Activated T-cell treated with anti-CD3 and anti-CD28 coated beads, Interleukin-2, amount 50 U/mL, for 1 hour (primary cell): Measurements from ENCODE around the gene F2RL1.
"Not testable (repeated sequence)": the region's sequence is repeated elsewhere in the genome, so short reads cannot be mapped to it uniquely, and the experiment has no call there.

Experiments
- DNase-seq: peaks from one replicate; pipeline ENCODE4 v3.0.0-alpha.2; 2020

F2RL1 gene, protein sequence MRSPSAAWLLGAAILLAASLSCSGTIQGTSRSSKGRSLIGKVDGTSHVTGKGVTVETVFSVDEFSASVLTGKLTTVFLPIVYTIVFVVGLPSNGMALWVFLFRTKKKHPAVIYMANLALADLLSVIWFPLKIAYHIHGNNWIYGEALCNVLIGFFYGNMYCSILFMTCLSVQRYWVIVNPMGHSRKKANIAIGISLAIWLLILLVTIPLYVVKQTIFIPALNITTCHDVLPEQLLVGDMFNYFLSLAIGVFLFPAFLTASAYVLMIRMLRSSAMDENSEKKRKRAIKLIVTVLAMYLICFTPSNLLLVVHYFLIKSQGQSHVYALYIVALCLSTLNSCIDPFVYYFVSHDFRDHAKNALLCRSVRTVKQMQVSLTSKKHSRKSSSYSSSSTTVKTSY

DNA sequence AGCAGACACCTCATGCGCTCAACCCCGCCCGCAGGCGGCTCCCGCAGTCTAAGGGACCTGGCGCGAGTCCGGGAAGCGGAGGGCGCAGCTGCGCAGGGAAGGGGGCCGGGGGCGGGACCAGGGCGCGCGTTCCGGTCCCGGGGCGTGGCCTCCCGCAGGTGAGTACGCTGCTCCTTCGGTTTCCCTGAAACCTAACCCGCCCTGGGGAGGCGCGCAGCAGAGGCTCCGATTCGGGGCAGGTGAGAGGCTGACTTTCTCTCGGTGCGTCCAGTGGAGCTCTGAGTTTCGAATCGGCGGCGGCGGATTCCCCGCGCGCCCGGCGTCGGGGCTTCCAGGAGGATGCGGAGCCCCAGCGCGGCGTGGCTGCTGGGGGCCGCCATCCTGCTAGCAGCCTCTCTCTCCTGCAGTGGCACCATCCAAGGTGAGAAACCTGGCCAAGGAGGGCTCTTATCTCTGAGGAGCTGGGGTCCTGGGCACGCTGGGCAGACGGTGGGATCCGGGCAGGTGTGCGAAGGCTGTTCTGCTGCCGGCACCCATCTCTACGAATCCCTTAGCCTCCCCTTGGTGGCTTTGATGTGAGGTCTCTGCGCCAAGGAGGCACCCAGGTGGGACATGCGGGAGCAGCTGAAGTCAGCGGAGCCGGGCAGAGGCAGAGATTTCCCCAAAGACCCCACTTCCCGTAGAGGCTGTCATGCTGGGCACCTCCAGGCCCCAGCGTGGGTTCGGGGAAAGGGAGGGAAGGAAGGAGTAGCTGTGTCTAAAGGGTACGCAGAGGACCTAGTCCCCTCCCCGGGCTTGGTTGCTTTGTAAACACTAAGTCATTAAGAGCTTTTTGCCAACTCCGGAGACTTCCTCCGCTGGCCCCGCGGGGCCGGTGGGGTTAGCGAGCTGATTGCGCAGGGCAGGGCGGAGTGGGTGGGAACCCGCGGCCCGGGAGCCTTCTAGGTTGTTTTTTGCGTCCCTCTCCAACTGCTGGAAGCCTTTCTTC is at the start of gene F2RL1:
Gene F2RL1, plus strand, starts transcription at position 187 of the 988 bp plus-strand sequence. Its CDS starts 153 bp downstream, at position 340.
- peak; percentile 69 for DNase-seq

DNA sequence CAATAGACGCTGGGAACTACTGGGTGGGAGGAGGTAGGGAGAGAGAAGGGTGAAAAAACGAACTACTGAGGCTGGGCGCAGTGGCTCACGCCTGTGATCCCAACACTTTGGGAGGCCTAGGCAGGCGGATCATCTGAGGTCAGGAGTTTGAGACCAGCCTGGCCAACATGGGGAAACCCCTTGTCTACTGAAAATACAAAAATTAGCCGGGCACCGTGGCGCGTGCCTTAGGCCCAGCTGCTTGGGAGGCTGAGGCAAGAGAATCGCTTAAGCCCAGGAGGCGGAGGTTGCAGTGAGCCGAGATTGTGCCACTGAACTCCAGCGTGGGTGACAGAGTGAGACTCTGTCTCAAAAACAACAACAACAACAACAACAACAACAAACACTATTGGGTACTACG is 47.8 kb upstream of the F2RL1 start:
- not testable (repeated sequence) for DNase-seq

DNA sequence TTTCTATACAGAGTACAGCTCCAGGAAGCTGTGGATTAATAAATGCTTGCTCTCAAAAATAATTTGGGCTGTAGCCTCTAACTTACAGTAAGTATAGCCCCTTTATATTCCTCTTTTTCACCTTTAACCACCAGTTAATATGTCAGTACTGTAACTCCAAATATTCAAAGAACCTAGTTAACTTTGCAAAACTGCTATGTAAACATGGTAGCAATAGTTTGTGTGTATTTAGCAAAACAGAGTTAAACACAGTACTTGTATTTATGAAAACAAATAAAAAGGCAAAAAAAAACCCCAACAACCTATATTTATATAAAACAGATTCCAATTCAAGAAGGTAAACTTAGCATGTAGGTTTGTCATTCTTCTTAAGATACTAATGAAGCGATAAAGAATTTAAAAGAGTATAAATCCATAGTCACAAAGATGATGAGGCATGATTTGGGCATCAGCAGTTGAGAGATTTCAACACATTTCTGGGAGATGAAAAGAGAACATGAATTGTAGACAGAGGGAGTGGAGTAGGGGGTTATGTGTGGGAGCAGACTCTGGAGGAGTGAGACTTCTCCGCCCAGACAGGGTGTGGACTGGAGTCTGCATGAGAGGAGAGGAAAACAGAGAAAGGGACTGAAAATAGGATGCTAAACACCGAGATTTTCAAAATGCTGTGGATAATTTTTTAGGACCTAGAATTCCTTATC is 47.0 kb upstream of the F2RL1 start:
- DNase-seq: no peak

DNA sequence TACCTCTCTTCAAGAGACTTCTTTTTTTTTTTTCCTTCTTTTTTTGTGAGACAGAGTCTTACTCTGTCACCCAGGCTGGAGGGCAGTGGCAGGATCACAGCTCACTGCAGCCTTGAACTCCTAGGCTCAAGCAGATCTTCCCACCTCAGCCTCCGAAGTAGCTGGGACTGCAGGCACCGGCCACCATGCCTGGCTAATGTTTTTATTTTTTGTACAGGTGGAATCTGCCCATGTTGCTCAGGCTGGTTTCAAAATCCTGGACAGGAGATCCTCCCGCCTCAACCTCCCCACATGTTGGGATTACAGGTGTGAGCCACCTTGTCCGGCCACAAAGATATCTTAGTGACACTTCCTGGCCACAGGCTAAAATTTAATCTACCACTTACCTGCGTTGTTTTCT is 42.9 kb upstream of the F2RL1 start:
- DNase-seq: no peak

GRCh38 chr5:76776391-76776790 is 42.4 kb upstream of the F2RL1 start:
- DNase-seq: no peak

GRCh38 chr5:76780616-76781015 is 38.2 kb upstream of the F2RL1 start:
- DNase-seq: not testable (repeated sequence)

GRCh38 chr5:76781775-76782174 is 37.1 kb upstream of the F2RL1 start:
- no peak for DNase-seq

GRCh38 chr5:76782444-76782843 is 36.4 kb upstream of the F2RL1 start:
- no peak for DNase-seq

DNA sequence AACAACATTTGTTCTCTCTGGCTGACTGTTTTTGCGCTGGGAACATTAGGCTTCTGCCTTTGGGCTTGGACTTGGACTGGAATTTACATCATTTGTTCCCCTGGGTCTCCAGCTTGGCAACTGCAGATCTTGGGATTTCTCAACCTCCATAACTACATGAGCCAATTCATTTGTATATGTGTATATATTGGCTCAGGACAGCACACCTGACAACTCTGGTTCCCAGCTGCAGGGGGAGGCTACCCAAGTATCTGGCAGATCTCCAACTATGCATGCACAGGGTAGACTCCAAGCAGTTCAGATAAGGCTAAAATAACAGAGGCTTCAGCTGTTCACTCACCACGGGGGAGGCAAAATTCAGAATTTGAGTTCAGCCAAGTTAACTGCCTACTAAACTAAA is 31.6 kb upstream of the F2RL1 start:
- no peak for DNase-seq

DNA sequence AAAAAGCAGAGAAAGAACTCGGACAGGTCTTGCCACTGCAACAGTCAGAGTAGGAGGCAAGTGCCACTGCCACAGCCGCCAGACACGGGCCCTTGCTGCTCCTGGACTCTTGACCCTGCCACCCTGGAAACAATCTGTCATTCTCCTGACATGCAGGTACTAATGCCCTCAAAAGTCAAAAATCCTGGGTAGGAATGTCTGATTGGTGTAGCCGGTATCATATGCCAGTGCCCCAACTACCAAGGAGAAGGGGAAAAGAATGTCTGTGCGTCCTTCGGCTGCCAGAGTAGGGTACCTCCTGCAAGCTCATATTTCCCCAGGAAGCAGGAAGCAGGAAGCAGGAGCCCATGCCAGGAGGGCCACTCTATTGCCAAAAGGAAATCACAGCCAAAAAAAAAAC is 30.5 kb upstream of the F2RL1 start:
- DNase-seq: no peak

DNA sequence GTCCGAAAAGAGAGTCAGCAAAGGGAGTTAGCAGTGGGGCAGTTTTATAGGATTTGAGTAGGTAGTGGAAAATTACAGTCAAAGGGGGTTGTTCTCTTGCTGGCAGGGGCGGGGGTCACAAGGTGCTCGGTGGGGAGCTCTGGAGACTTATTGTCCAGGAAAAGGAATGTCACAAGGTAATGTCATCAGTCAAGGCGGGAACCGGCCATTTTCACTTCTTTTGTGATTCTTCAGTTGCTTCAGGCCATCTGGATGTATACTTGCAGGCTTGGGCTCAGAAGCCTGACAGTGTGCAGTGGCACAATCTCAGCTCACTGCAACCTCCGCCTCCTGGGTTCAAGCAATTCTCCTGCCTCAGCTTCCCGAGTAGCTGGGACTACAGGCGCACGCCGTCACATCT is 29.6 kb upstream of the F2RL1 start:
- not testable (repeated sequence) for DNase-seq

GRCh38 chr5:76789991-76790581 is 28.7 kb upstream of the F2RL1 start:
- no peak for DNase-seq

GRCh38 chr5:76790632-76791290 is 28.1 kb upstream of the F2RL1 start:
- DNase-seq: no peak

- no peak for DNase-seq
These were observed 27.4 kb upstream of the F2RL1 start for GRCh38 chr5:76791461-76791860.

- DNase-seq: no peak
These were observed 24.0 kb upstream of the F2RL1 start for GRCh38 chr5:76794871-76795270.

- no peak for DNase-seq
These were observed 19.2 kb upstream of the F2RL1 start for GRCh38 chr5:76799588-76799987.

DNA sequence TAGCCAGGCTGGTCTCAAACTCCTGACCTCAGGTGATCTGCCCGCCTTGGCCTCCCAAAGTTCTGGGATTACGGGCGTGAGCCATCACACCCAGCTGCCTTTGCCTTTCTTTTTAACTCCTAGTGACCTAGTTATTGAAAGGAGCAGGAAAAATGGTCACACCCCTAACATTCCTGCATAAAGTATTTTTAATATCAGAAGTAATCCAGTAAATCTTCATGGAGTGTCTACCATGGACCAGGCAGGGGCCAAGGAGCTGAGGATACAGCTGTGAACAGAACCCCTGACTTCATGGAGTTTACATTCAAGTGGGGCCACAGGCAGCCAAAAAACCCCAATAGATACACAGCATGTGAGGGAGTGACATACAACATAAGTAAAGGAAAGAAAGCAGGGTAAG is 18.3 kb upstream of the F2RL1 start:
- no peak for DNase-seq

DNA sequence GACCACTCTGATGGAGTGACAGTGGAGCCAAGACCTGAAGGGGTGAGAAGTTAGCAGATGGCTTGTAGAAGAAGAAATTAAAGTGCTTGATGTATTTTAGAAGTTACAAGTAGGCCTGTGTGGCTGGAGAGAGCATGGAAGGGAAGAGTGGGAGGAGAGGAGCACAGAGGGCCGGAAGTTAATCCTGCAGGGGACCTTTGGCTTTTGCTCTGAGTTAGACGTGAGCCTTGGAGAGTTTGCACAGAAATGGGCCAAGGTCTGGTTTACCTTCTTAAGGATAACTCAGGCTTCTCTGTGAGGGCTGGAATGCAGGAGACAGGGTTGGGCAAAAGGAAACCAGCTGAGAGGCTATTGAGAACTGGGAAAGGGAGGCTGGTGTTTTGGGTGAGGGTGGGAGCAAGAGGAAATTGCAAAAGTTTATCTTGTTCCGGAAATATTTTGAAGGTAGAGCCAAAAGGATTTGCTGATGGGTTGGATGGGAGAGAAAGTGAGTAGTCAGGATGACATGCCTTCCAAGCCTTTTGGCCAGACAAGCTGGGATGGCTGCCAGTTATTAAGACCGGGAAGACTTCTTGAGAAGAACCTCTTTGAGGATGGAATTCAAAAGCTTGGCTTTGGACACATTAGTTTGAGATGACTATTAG is 17.5 kb upstream of the F2RL1 start:
- no peak for DNase-seq

DNA sequence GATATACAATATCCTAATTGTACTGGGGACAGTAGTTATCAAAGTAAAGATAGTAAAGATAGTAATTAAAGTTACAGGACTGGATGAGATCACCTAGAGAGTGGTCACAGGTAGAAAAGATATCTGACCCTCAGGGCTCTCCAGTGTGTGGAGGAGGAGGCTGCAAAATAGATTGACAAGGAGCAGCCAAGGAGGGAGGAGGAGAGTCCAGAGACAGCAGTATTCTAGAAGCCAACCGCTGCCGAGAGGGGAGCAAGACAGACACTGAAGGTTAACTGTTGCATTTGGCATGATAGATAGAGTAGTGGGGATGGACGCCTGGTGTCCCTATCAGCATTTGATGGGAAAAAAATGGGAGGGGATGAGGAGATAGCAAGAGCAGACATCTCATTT is 17.0 kb upstream of the F2RL1 start:
- DNase-seq: no peak

DNA sequence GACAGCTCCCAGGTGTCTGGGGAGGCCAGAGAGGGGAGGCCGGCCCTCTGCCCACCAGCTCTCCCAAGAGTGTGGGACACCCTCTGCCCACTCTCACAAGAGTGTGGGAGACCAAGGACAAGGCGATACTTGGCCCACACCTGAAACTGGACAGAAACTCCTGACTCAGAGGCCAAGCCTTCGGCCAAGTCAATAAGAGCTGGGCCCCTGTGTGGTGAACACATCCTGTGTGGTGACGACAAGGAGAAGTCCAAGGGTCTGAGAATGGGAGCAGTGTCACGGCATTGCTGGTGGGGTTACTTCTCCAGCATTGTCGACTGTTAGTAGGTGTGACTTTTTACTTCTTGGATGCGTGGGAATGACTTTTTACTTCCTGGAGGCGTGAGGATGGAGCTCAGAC is 14.6 kb upstream of the F2RL1 start:
- DNase-seq: no peak

DNA sequence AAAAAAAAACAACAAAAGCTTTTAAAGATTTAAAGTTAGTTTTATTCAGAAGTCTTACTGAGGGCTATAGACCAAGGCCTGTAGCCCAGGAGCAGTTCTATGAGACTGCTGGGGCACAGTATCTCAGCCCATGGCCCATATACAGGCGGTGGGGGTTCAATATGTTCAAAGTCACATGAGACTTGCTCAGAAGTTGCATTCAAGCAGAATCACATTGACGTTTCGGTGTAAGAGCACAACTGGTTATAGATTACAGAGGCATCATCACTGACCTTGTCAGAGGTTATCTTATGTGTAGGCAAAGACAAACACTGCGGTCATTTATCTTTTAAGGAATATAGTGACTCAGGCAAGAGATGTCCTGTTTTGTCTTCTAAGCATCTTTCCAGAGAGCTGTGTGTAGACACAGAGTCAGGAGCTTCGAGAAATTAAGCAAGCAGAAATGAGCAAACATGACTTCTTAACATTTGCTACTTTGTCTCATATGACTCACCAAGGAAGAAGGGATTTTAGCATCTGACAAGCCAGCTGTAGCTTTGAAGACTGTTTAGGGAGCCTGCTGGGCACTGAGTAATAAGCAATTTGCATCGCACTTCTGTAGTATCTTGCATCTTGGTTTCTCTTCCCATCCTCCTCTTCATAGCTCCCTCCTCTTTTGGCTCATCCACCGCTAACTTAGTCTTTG is 12.9 kb upstream of the F2RL1 start:
- no peak for DNase-seq
